DMS153 (cell line): ENCODE results near the gene DISP3.

Source experiments
- DNase-seq: peaks from one replicate; lab custom pipeline; 2025; lab: John Stamatoyannopoulos, UW

The DISP3 gene

GRCh38 chr1:11546456-11546855, 67.5 kb downstream of the DISP3 start:
- no peak for DNase-seq

DNA sequence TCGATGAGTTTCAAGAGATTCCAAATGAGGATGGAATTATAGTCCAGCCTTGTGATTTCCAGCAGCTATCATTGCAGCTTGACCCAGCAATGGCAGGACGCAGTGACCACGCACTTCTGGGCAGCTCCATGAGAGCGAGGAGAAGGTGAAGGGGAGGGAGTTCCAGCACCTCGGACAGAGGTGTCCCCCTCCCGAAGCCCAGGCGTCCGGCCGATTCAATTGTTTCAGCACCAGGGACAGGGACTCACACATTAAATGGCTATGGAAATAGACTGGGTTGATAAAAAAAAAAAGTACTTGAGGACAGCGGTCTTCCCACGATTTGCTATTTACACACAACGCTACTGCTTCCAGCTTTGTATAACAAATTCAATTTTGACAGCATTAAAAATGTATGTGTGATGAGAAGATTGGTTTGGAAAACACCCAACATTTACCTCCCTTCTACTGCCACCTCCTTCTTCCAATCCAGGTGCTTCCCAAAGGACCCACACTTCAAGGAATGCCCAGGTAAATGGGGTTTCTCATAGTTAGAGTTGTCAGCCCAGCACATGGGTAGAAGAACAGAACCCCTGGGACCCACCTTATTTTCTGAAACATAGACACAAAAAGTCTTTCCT, 71.8 kb downstream of the DISP3 start:
- DNase-seq = no peak

DNA sequence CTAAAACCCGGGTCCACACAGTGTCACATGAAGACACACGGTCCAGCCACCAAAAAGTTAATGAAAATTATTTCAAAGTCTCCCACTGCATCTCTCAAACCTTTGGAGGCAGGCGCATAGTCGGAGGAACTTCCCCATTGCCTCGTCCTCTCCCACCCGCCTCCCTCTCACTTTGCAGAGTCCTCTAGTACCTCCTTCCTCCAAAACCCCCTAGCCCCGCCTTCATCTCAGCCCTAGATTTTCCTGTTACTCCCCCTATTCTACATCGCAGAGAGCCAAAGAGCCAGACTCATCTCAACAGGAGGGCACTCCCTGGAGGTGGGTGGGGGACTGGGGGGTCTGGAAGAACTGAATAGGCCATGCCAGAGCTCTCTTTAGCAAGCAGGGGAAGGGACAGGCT, 79.3 kb downstream of the DISP3 start:
- DNase-seq = no peak

- DNase-seq = no peak
Measured at GRCh38 chr1:11558871-11559590, 80.1 kb downstream of the DISP3 start.

- no peak for DNase-seq
Measured at GRCh38 chr1:11559591-11559970, 80.6 kb downstream of the DISP3 start.

DNA sequence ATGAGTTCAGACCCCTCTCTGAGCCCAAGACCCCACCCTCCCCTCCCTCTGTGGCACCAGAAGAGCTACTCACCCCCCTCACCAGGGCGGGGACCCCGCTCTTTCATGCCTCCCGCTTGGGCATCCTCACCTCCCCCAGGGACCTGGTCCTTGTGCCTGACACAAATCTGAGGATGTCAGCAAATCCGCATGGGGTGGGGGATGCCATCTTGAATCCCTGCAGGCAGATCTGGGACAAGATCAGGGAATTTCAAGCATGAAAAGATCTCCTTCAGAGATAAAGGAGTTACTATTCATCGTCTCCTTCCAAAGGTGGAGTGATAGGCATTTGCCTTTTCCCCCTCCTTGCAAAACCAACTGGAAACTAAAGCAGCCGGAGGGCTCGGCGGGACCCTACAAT, 81.1 kb downstream of the DISP3 start:
- DNase-seq = no peak

- DNase-seq = no peak
Measured at GRCh38 chr1:11561740-11562139, 82.8 kb downstream of the DISP3 start.

DNA sequence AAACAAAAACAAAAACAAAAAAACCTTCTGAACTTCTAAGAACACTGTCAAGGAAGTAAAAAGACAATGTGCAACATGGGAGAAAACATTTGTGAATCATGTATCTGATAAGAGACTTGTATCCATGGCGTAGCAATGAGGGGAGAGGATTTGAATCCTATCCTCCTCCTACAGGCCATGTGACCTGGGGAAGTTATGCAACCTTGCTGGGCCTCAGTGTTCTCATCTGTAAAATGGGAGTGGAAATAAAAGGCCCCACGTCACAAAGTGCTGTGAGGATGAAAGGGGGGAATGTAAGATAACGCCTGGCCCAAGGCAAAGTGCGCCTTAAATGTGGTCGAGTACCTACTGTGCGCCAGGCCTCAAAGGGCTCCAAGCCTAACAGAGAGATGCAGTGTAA, 83.7 kb downstream of the DISP3 start:
- DNase-seq = no peak

- DNase-seq = peak; percentile 86
Measured at GRCh38 chr1:11563560-11564069, 84.7 kb downstream of the DISP3 start.

DNA sequence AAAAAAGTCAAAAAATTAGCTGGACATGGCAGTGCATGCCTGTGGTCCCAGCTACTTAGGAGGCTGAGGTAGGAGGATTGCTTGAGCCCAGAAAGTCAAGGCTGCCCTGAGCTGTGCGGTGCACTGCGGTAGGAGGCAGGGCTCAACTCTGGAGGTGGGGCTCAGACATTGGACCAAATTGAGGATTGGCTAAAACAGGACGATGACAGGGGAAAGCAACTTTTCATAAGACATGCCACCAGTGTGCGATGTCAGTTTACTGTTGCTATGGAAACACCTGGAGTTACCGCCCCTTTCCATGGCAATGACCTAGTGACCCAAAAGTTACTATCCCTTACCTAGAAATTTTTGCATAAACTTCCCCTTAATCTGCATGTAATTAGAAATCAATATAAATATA, 85.3 kb downstream of the DISP3 start:
- peak; percentile 26 for DNase-seq

DNA sequence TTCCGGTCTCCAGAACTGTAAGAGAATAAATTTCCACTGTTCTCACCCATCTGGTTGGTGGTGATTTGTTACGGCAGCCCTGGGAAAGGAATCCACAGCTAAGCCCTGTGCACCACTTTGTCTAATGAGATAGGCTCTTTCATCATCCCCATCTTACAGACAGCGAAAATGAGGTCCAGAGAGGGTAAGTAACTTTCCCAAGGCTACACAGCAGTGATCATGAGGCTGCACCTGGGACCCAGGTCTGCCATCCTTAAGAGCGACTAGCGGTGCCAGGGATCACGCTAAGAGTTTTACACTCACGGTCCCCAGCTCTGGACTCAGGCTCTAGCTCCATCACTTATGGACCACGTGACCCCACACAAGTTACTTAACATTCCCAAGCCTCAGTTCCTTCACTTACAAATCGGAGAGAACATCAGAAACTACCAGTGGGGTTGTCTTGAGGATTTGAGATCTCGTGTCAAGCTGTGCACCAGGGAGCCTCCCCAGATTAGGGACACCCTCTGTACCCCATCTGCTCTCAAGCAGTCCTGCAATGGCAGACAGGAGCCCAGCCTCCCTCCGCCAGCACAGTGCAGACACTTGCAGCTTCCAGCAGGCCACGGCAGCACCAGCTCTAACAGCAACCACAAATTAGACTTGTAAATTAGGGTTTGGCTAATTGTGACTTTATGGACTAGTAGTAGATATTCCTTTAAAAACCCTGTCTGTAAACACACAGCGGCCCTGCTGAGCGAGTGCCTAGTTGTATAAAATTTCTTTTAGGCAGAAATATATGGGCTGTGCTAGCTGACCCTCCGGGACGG, 87.3 kb downstream of the DISP3 start:
- no peak for DNase-seq

DNA sequence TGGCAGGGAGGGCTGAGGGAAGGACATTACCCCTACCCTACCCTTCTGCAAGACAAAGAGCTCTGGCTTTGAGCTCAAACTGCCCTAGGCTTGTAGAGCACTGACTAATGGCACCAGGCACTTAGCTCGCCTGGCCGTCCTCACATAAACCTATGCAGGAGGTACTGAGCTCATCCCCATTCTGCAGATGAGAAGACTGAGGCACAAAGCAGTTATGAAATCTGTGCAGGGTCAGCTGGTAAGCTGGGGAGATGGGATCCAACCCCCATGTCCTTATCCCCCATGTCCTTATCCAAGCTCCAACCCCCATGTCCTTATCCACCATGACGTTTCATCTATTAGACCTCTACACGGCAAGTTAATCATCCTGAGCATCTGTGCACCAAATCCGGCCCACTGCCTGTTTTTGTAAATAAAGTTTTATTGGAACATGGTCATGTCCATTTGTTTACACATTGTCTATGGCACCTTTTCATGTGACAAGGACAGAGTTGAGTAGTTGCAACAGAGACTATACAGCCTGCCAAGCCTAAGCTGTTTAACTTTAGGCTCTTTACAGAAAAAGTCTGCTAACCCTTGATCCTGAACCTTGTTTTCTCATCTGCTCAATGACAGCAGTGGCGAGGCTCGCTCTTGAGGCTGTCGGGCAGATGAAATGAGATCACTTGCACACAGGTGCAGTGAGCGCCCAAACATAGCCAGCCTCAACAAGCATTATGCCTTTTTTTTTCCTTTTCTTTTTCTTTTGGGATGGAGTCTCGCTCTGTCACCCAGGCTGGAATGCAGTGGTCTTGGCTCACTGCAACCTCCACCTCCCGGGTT, 88.5 kb downstream of the DISP3 start:
- no peak for DNase-seq

DNA sequence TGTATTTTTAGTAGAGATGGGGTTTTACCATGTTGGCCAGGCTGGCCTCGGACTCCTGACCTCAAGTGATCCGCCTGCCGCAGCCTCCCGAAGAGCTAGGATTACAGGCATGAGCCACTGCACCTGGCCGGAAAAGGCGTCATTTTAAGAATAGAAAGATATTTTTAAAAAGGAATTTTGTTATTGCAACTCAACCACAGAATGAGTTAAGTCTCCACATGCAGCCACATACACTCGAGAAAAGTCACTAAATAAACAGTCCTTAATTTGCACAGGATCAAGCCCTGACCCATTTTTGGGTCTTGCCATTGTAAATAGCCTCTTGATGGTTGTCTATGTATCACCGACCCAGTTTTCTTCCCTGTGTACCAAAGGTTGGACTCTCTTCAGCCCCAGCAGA, 89.7 kb downstream of the DISP3 start:
- DNase-seq = peak; percentile 55

- no peak for DNase-seq
Measured at GRCh38 chr1:11569551-11569950, 90.6 kb downstream of the DISP3 start.

GRCh38 chr1:11569954-11570353, 91.0 kb downstream of the DISP3 start:
- no peak for DNase-seq

DNA sequence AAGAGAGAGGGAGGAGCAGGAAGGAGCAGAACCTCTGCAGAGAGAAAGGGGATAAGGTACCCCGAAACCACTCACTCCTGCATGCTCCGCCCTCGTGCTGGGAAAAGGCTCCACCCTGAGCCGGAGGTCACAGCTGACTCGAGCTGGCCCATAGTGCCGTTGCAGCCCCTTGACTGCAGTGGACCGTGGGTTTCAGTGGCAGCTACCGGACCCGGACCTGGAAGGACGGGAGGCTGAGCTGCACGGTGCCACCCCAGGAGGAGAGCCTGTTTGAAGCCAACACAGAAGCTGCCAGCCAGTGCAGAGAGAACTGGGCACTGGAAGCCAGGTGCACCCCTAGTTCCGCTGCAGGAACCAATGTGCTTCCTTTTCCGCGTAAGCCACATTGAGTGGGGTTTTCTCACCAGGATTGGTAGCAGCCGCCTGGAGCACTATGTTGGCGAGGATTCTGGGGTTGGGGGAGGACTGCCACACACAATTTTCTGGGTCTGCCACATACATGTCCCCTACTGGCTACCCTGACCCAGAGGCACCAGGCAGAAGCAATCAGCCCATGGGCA, 91.9 kb downstream of the DISP3 start:
- DNase-seq = no peak

GRCh38 chr1:11571906-11572616, 93.1 kb downstream of the DISP3 start:
- DNase-seq = peak; percentile 21

- no peak for DNase-seq
Measured at GRCh38 chr1:11573116-11573692, 94.2 kb downstream of the DISP3 start.

- DNase-seq = no peak
Measured at GRCh38 chr1:11575553-11575952, 96.6 kb downstream of the DISP3 start.

GRCh38 chr1:11576109-11576875, 97.3 kb downstream of the DISP3 start:
- no peak for DNase-seq
